IMR-90 (cell line): ENCODE measurements around the gene CSH2. TPM values are rescaled to one million over a fixed set of nuclear protein-coding genes. Genes with fewer than 3 reads are reported as not detected.

Source experiments
- ATAC-seq: fragments of 200-7000 bp; cut with Tn5 transposase; 2 replicates; pipeline ENCODE4 v1.9.1; 2020; ENCODE audit warnings: low read depth, mild to moderate bottlenecking, moderate library complexity
- BruUV-seq: library from RNA; stranded (reverse); fragments of 400-500 nt; replicated peaks from 2 replicates; lab custom pipeline; 2021; lab: Mats Ljungman, UMichigan
- CTCF ChIA-PET: fragments of 300-600 bp; formaldehyde crosslinking; extraction: SDS; loops from one replicate; lab custom pipeline; 2021; ENCODE audit warnings: antibody characterized with exemption; lab: Yijun Ruan, JAX
- POLR2A ChIA-PET: fragments of 300-600 bp; sonication (Branson Sonifier 250); formaldehyde crosslinking; loops from one replicate; lab custom pipeline; 2022; ENCODE audit warnings: antibody characterized with exemption; ENCODE audit not compliant: unreplicated experiment; lab: Charles Lee
- DNase-seq: peaks from one replicate; pipeline ENCODE4 v3.0.0; 2013
- H2AFZ ChIP-seq: replicated peaks from 2 replicates; pipeline ENCODE3; 2013; ENCODE audit warnings: low read length, mild to moderate bottlenecking; ENCODE audit not compliant: poor library complexity
- H2AK5ac ChIP-seq: 2 replicates; pipeline ENCODE4 v1.6.1; 2013; ENCODE audit warnings: low read depth, low read length, inconsistent platforms
- H2AK9ac ChIP-seq: replicated peaks from 2 replicates; pipeline ENCODE3; 2013; ENCODE audit warnings: mild to moderate bottlenecking, low read depth, low read length, moderate library complexity; ENCODE audit not compliant: poor library complexity
- H2BK120ac ChIP-seq: 2 replicates; pipeline ENCODE4 v1.6.1; 2013; ENCODE audit warnings: low read depth, low read length, inconsistent platforms
- H2BK15ac ChIP-seq: 3 replicates; pipeline ENCODE4 v1.6.1; 2013; ENCODE audit warnings: low read depth, low read length, inconsistent platforms
- H2BK20ac ChIP-seq: 2 replicates; pipeline ENCODE4 v1.6.1; 2013; ENCODE audit warnings: low read depth, mild to moderate bottlenecking, inconsistent platforms, low read length, moderate library complexity
- H2BK5ac ChIP-seq: 2 replicates; pipeline ENCODE4 v1.6.1; 2013; ENCODE audit warnings: mild to moderate bottlenecking, low read depth, low read length, inconsistent platforms; ENCODE audit not compliant: poor library complexity, severe bottlenecking
- H3K14ac ChIP-seq: replicated peaks from 2 replicates; pipeline ENCODE4 v1.6.1; 2013; ENCODE audit warnings: low read depth, low read length, inconsistent platforms
- H3K18ac ChIP-seq: 2 replicates; pipeline ENCODE4 v1.6.1; 2013; ENCODE audit warnings: low read depth, low read length, control low read depth
- H3K23ac ChIP-seq: 2 replicates; pipeline ENCODE4 v1.6.1; 2013; ENCODE audit warnings: low read depth, low read length, inconsistent platforms
- H3K27ac ChIP-seq: 2 replicates; pipeline ENCODE4 v1.5.1; 2013; ENCODE audit warnings: mild to moderate bottlenecking, control low read depth, low read length; ENCODE audit not compliant: insufficient read depth
- H3K27me3 ChIP-seq: 2 replicates; pipeline ENCODE4 v1.6.1; 2013; ENCODE audit warnings: low read length; ENCODE audit not compliant: control insufficient read depth, insufficient read depth
- H3K36me3 ChIP-seq: 2 replicates; pipeline ENCODE4 v1.6.1; 2013; ENCODE audit warnings: low read length, mixed read lengths; ENCODE audit not compliant: control insufficient read depth, insufficient read depth
- H3K4ac ChIP-seq: 2 replicates; pipeline ENCODE4 v1.6.1; 2013; ENCODE audit warnings: low read depth, low read length, inconsistent platforms
- H3K4me1 ChIP-seq: 2 replicates; pipeline ENCODE4 v1.6.1; 2013; ENCODE audit warnings: low read length, mixed read lengths; ENCODE audit not compliant: control insufficient read depth, insufficient read depth
- H3K4me2 ChIP-seq: 2 replicates; pipeline ENCODE4 v1.6.1; 2013; ENCODE audit warnings: low read depth, mild to moderate bottlenecking, control low read depth, low read length, moderate library complexity
- H3K4me3 ChIP-seq: 2 replicates; pipeline ENCODE4 v1.5.1; 2013; ENCODE audit warnings: low read depth, mild to moderate bottlenecking, control low read depth, low read length, moderate library complexity; ENCODE audit not compliant: insufficient read depth
- H3K56ac ChIP-seq: 2 replicates; pipeline ENCODE4 v1.6.1; 2013; ENCODE audit warnings: low read length, inconsistent platforms; ENCODE audit not compliant: insufficient read depth; ENCODE audit errors: extremely low read depth
- H3K79me1 ChIP-seq, 2 experiments: 2 replicates each; pipeline ENCODE4 v1.6.1; 2013; ENCODE audit warnings: low read length in 2 of 2, inconsistent platforms in 1 of 2, low read depth in 1 of 2
- H3K9ac ChIP-seq: 2 replicates; pipeline ENCODE4 v1.6.1; 2013; ENCODE audit warnings: low read depth, low read length, control low read depth
- H3K9me1 ChIP-seq: 2 replicates; pipeline ENCODE4 v1.6.1; 2013; ENCODE audit warnings: low read length, inconsistent platforms; ENCODE audit not compliant: insufficient read depth
- H3K9me3 ChIP-seq: 2 replicates; pipeline ENCODE4 v1.6.1; 2013; ENCODE audit warnings: low read length; ENCODE audit not compliant: control insufficient read depth, insufficient read depth
- H4K20me1 ChIP-seq: 2 replicates; pipeline ENCODE4 v1.6.1; 2013; ENCODE audit warnings: low read length, inconsistent platforms; ENCODE audit not compliant: insufficient read depth
- H4K5ac ChIP-seq: 2 replicates; pipeline ENCODE4 v1.6.1; 2013; ENCODE audit warnings: mild to moderate bottlenecking, low read depth, low read length, control low read depth
- H4K8ac ChIP-seq, 2 experiments: 2 replicates each; pipeline ENCODE4 v1.6.1; 2013; ENCODE audit warnings: low read depth in 2 of 2, low read length in 2 of 2, control low read depth in 1 of 2, inconsistent platforms in 1 of 2
- H4K91ac ChIP-seq: 2 replicates; pipeline ENCODE4 v1.6.1; 2013; ENCODE audit warnings: low read depth, low read length, inconsistent platforms; ENCODE audit not compliant: insufficient read depth
- BHLHE40 ChIP-seq: fragments of 150-350 bp; IDR thresholded peaks from 2 replicates; pipeline ENCODE4 v1.6.1; 2016; ENCODE audit warnings: mild to moderate bottlenecking, low read depth, low read length
- CEBPB ChIP-seq: IDR thresholded peaks from 2 replicates; pipeline ENCODE4 v1.6.1; 2012; ENCODE audit warnings: low read depth, low read length, improper control_type of control experiment
- CHD1 ChIP-seq: IDR thresholded peaks from 2 replicates; pipeline ENCODE4 v1.6.1; 2012; ENCODE audit warnings: low read depth, low read length, improper control_type of control experiment
- FOS ChIP-seq: fragments of 150-350 bp; IDR thresholded peaks from 2 replicates; pipeline ENCODE4 v1.6.1; 2016; ENCODE audit warnings: low read depth, low read length
- MAFK ChIP-seq: IDR thresholded peaks from 2 replicates; pipeline ENCODE4 v1.6.1; 2012; ENCODE audit warnings: low read depth, low read length, improper control_type of control experiment
- MAZ ChIP-seq: IDR thresholded peaks from 2 replicates; pipeline ENCODE4 v1.6.1; 2012; ENCODE audit warnings: low read depth, mild to moderate bottlenecking, low read length, improper control_type of control experiment, moderate library complexity, borderline replicate concordance
- MXI1 ChIP-seq: IDR thresholded peaks from 2 replicates; pipeline ENCODE4 v1.6.1; 2012; ENCODE audit warnings: low read depth, mild to moderate bottlenecking, low read length, moderate library complexity, borderline replicate concordance
- NFE2L2 ChIP-seq: fragments of 150-350 bp; IDR thresholded peaks from 2 replicates; pipeline ENCODE4 v1.6.1; 2016; ENCODE audit warnings: low read depth, mild to moderate bottlenecking, low read length
- POLR2A ChIP-seq: IDR thresholded peaks from 2 replicates; pipeline ENCODE4 v1.6.1; 2012; ENCODE audit warnings: mild to moderate bottlenecking, low read depth, low read length
- RAD21 ChIP-seq: IDR thresholded peaks from 2 replicates; pipeline ENCODE4 v1.6.1; 2012; ENCODE audit warnings: low read length, improper control_type of control experiment
- SMC3 ChIP-seq: fragments of 150-350 bp; IDR thresholded peaks from 2 replicates; pipeline ENCODE4 v1.6.1; 2016; ENCODE audit warnings: low read depth, mild to moderate bottlenecking, antibody characterized with exemption, low read length, moderate library complexity
- WGBS, 2 experiments: methylation state at CpG; one replicate each; pipeline versions ENCODE4 v1.1.5 to v1.1.7; 2013; ENCODE audit warnings: missing lambda C conversion rate in 2 of 2; ENCODE audit not compliant: insufficient read length in 1 of 2; ENCODE audit errors: extremely low coverage in 2 of 2; 5-methylcytosine and 5-hydroxymethylcytosine counted together
- dilution Hi-C: fragments of 300-500 bp; cut with HindIII; formaldehyde crosslinking; loops from one replicate; pipeline ENCODE4 v1.14.3; 2018; ENCODE audit warnings: low sequenced_read_pairs; ENCODE audit not compliant: unreplicated experiment
- in situ Hi-C: fragments of 300-500 bp; cut with MboI; formaldehyde crosslinking; loops from 3 replicates; pipeline ENCODE4 v1.14.3; 2019; ENCODE audit warnings: low sequenced_read_pairs, inconsistent platforms, mixed read lengths
- intact Hi-C: fragments of 100-400 bp; cut with micrococcal nuclease; formaldehyde crosslinking; loops from 2 replicates; pipeline ENCODE4 v1.10.0; 2022
- polyA plus RNA-seq, 3 experiments: library from polyadenylated mRNA; depleted of rRNA; stranded (reverse); fragments of >200 nt; gene quantifications; 2 replicates each; pipeline ENCODE4 v1.2.3, GENCODE V29; 2012; ENCODE audit warnings: low replicate concordance in 1 of 3
- total RNA-seq: library from RNA; depleted of rRNA; stranded (reverse); fragments of >200 nt; gene quantifications from 2 replicates; pipeline ENCODE4 v1.2.3, GENCODE V29; 2012
- TF ChIP-seq, protein P1 (sequence below): conservative IDR thresholded peaks from 2 replicates; pipeline ENCODE4 v1.5.1; 2012; ENCODE audit warnings: mild to moderate bottlenecking, low read depth, low read length, improper control_type of control experiment
- TF ChIP-seq, protein P2 (sequence below): fragments of 150-350 bp; IDR thresholded peaks from 2 replicates; pipeline ENCODE4 v1.6.1; 2017; ENCODE audit warnings: mild to moderate bottlenecking, antibody characterized with exemption, low read length, low read depth

CSH2 gene
- total and polyA plus RNA-seq, 2 of the 4 experiments (the other 2 are of a cell fraction) = not detected

DNA sequence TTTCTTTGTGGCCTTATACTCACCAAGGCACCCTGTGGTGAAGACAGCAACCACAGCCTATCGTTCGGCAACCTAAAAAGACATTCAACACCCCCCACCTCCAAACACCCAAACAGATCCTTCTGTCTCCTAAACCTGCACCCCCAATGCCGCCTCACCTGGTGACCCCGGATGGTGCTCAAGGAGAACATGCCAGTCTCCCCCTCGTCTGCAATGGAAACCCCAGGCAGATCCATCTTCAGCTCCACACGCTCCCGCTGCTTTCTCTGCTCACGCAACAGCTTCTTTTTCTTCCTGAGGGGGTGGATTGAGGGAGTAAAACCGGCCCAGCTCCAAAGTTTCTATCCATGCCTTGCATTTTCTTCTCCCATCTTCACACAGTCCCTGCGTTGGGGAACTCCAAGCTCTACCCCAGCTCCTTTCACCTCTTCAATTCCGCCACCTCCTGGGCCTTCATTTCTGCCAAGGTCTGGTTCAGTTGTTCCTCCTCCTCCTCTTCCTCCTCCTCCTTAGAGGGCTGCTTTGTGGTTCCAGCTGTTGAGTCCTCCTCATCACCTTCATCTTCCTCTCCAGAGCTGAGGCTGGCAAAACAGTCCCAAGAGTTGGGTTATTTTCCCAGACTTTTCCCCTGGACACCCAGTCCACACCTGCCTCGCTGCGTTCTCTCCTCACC, 49.7 kb downstream of the CSH2 start:
- Histone ChIP-seq H3K4me2 (no peak overlapping the region), H3K36me3 (peaks cover 61% of the 10 kb centered on the region), H2AK9ac (no peak overlapping the region), H2BK120ac (no peak overlapping the region), H3K18ac (no peak overlapping the region), H3K9me1 (peaks cover 20% of the 10 kb centered on the region), H3K27ac (no peak overlapping the region), H3K56ac (no peak overlapping the region), H3K79me1 (peaks cover 43 to 83% of the 10 kb centered on the region in 2 experiments), H2AFZ (no peak overlapping the region), H2BK5ac (no peak overlapping the region), H3K4me3 (no peak overlapping the region), H3K4me1 (peaks cover 4% of the 10 kb centered on the region), H4K20me1 (peaks cover 31% of the 10 kb centered on the region), H3K23ac (no peak overlapping the region), H3K9ac (no peak overlapping the region), H3K14ac (no peak overlapping the region), H4K91ac (no peak overlapping the region), H4K8ac (no peak overlapping the region), H3K27me3 (no peaks in the 10 kb centered on the region), H2BK20ac (no peak overlapping the region), H3K4ac (no peak overlapping the region), H4K5ac (no peak overlapping the region), H2AK5ac (no peak overlapping the region), H2BK15ac (no peak overlapping the region), H3K9me3 (no peaks in the 10 kb centered on the region)
- 94% methylated on average over 3 of the region's 13 CpGs; no CpG with 5 or more reads in 1 of the 2 experiments for WGBS, 2 experiments
- TF ChIP-seq MAFK (no peak), MAZ (no peak), RAD21 (no peak), BHLHE40 (no peak), FOS (no peak), SMC3 (no peak), POLR2A (no peak), CHD1 (no peak), NFE2L2 (no peak), CEBPB (no peak), MXI1 (no peak)
- TF ChIP-seq, protein P1, sequence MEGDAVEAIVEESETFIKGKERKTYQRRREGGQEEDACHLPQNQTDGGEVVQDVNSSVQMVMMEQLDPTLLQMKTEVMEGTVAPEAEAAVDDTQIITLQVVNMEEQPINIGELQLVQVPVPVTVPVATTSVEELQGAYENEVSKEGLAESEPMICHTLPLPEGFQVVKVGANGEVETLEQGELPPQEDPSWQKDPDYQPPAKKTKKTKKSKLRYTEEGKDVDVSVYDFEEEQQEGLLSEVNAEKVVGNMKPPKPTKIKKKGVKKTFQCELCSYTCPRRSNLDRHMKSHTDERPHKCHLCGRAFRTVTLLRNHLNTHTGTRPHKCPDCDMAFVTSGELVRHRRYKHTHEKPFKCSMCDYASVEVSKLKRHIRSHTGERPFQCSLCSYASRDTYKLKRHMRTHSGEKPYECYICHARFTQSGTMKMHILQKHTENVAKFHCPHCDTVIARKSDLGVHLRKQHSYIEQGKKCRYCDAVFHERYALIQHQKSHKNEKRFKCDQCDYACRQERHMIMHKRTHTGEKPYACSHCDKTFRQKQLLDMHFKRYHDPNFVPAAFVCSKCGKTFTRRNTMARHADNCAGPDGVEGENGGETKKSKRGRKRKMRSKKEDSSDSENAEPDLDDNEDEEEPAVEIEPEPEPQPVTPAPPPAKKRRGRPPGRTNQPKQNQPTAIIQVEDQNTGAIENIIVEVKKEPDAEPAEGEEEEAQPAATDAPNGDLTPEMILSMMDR = no peak
- TF ChIP-seq, protein P2, sequence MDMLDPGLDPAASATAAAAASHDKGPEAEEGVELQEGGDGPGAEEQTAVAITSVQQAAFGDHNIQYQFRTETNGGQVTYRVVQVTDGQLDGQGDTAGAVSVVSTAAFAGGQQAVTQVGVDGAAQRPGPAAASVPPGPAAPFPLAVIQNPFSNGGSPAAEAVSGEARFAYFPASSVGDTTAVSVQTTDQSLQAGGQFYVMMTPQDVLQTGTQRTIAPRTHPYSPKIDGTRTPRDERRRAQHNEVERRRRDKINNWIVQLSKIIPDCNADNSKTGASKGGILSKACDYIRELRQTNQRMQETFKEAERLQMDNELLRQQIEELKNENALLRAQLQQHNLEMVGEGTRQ = no peak
- ChIA-PET CTCF (no interaction called here), POLR2A (no interaction called here)
- intact Hi-C loops (no loop called here), dilution Hi-C loops (no loop called here), in situ Hi-C loops (no loop called here)
- DNase-seq = no peak
- no peak for ATAC-seq
- BruUV-seq = no TSS peak
